PC-9 (cell line): ENCODE results near the gene NAE1. TPM values are rescaled to one million over a fixed set of nuclear protein-coding genes. Genes with fewer than 3 reads are reported as not detected.

Source experiments
- BruUV-seq: library from RNA; stranded (reverse); fragments of 400-500 nt; replicated peaks from 2 replicates; lab custom pipeline; 2021; lab: Mats Ljungman, UMichigan
- CTCF ChIA-PET: fragments of 300-600 bp; sonication (Branson Sonifier 250); formaldehyde crosslinking; loops from one replicate; lab custom pipeline; 2022; ENCODE audit warnings: antibody characterized with exemption; lab: Charles Lee
- POLR2A ChIA-PET: fragments of 300-600 bp; sonication (Branson Sonifier 250); formaldehyde crosslinking; loops from one replicate; lab custom pipeline; 2022; ENCODE audit warnings: antibody characterized with exemption; ENCODE audit not compliant: unreplicated experiment; lab: Charles Lee
- DNase-seq, 2 experiments: peaks; one replicate each; pipeline versions ENCODE4 v3.0.0 to v3.0.0-alpha.2; 2015 to 2022; ENCODE audit warnings: mixed read lengths in 1 of 2
- H2AFZ ChIP-seq: fragments of 200-600 bp; sonication (generic); 2 replicates; pipeline ENCODE4 v1.8.1; 2017; ENCODE audit warnings: antibody characterized with exemption
- H3F3A ChIP-seq: fragments of 200-600 bp; sonication (generic); 2 replicates; pipeline ENCODE4 v1.8.1; 2017; ENCODE audit warnings: antibody characterized with exemption, mild to moderate bottlenecking, low read depth; ENCODE audit not compliant: insufficient read depth
- H3K27ac ChIP-seq: fragments of 200-600 bp; sonication (generic); 2 replicates; pipeline ENCODE4 v1.6.1; 2016; ENCODE audit warnings: mixed run types
- H3K27me3 ChIP-seq: fragments of 200-600 bp; sonication (generic); 2 replicates; pipeline ENCODE4 v1.6.1; 2016; ENCODE audit warnings: low read depth, mixed run types; ENCODE audit not compliant: insufficient read depth
- H3K36me3 ChIP-seq: fragments of 200-600 bp; sonication (generic); 2 replicates; pipeline ENCODE4 v1.6.1; 2016; ENCODE audit warnings: low read depth, mixed run types
- H3K4me1 ChIP-seq: fragments of 200-600 bp; sonication (generic); replicated peaks from 2 replicates; pipeline ENCODE4 v1.6.1; 2016; ENCODE audit warnings: mixed run types; ENCODE audit not compliant: insufficient read depth
- H3K4me2 ChIP-seq: fragments of 200-600 bp; sonication (generic); 2 replicates; pipeline ENCODE4 v1.6.1; 2017; ENCODE audit warnings: mixed run types
- H3K4me3 ChIP-seq: fragments of 200-600 bp; sonication (generic); 2 replicates; pipeline ENCODE4 v1.6.1; 2016; ENCODE audit warnings: mixed run types
- H3K79me2 ChIP-seq: fragments of 200-600 bp; sonication (generic); 2 replicates; pipeline ENCODE4 v1.6.1; 2017; ENCODE audit warnings: low read depth, mixed run types
- H3K9me2 ChIP-seq: fragments of 200-600 bp; sonication (generic); 2 replicates; pipeline ENCODE4 v1.8.1; 2017; ENCODE audit warnings: mild to moderate bottlenecking; ENCODE audit not compliant: insufficient read depth
- H3K9me3 ChIP-seq: fragments of 200-600 bp; sonication (generic); 2 replicates; pipeline ENCODE4 v1.8.1; 2016; ENCODE audit warnings: low read depth; ENCODE audit not compliant: insufficient read depth
- H4K20me1 ChIP-seq: fragments of 200-600 bp; sonication (generic); 2 replicates; pipeline ENCODE4 v1.8.1; 2017; ENCODE audit not compliant: insufficient read depth
- CTCF ChIP-seq: fragments of 200-600 bp; sonication (generic); conservative IDR thresholded peaks from 2 replicates; pipeline ENCODE4 v1.6.1; 2017; ENCODE audit warnings: mixed run types, antibody characterized with exemption, mild to moderate bottlenecking, moderate library complexity
- EZH2 ChIP-seq: fragments of 200-600 bp; sonication (generic); IDR thresholded peaks from 2 replicates; pipeline ENCODE4 v1.8.0; 2017; ENCODE audit warnings: antibody characterized with exemption, low read depth
- intact Hi-C: fragments of 100-400 bp; cut with micrococcal nuclease; formaldehyde crosslinking; loops from one replicate; pipeline ENCODE4 v1.10.0; 2022; ENCODE audit not compliant: unreplicated experiment
- total RNA-seq: library from RNA; stranded (reverse); gene quantifications from 2 replicates; pipeline ENCODE4 v1.2.3, GENCODE V29; 2021

Gene NAE1
- total RNA-seq, 1 experiment from 2014 or later, result 72.7 TPM

- Histone ChIP-seq H3K9me2 (no peaks in the 10 kb centered on the region), H3K27ac (no peak overlapping the region), H3K4me2 (no peak overlapping the region), H3K36me3 (no peaks in the 10 kb centered on the region), H4K20me1 (no peaks in the 10 kb centered on the region), H2AFZ (no peak overlapping the region), H3F3A (no peaks in the 10 kb centered on the region), H3K9me3 (no peaks in the 10 kb centered on the region), H3K4me3 (no peak overlapping the region), H3K4me1 (no peaks in the 10 kb centered on the region), H3K27me3 (no peaks in the 10 kb centered on the region), H3K79me2 (no peaks in the 10 kb centered on the region)
- TF ChIP-seq EZH2 (no peak), CTCF (no peak)
- ChIA-PET CTCF (no interaction called here), POLR2A (interaction anchor here (0.7 kb wide), 1 partner anchor 26 kb away, joined by 6 read pairs; no protein-coding TSS in a partner anchor)
- BruUV-seq, result no TSS peak
- no peak for DNase-seq
- intact Hi-C loops, result no loop called here
Observed at GRCh38 chr16:66774981-66775380, 55.8 kb downstream of the NAE1 start.

GRCh38 chr16:66758086-66758485 is 72.7 kb downstream of the NAE1 start:
- no peak overlapping the region for H3K4me3 ChIP-seq
- no peak for DNase-seq
- no peaks in the 10 kb centered on the region for H3K9me2 ChIP-seq
- no peaks in the 10 kb centered on the region for H3K27me3 ChIP-seq
- no peaks in the 10 kb centered on the region for H3K79me2 ChIP-seq
- intact Hi-C loops, result no loop called here
- no peak overlapping the region for H3K27ac ChIP-seq
- H3K4me2 ChIP-seq, result no peak overlapping the region
- ChIA-PET POLR2A (no interaction called here), CTCF (no interaction called here)
- no peaks in the 10 kb centered on the region for H3K36me3 ChIP-seq
- no TSS peak for BruUV-seq
- no peaks in the 10 kb centered on the region for H4K20me1 ChIP-seq
- H3K9me3 ChIP-seq, result no peaks in the 10 kb centered on the region
- no peaks in the 10 kb centered on the region for H3F3A ChIP-seq
- no peak for TF ChIP-seq EZH2
- no peak for TF ChIP-seq CTCF
- H2AFZ ChIP-seq, result no peak overlapping the region
- no peaks in the 10 kb centered on the region for H3K4me1 ChIP-seq

GRCh38 chr16:66754819-66755218 is 76.0 kb downstream of the NAE1 start:
- intact Hi-C loops, result no loop called here
- CTCF ChIA-PET, result no interaction called here
- H3K4me2 ChIP-seq, result no peak overlapping the region

More at GRCh38 chr16:66754819-66755218, 76.0 kb downstream of the NAE1 start:
- Histone ChIP-seq H3K9me2 (no peaks in the 10 kb centered on the region), H4K20me1 (peaks cover 10% of the 10 kb centered on the region), H3K27me3 (no peaks in the 10 kb centered on the region), H3K27ac (no peak overlapping the region), H3K4me3 (no peak overlapping the region), H3F3A (no peaks in the 10 kb centered on the region), H3K4me1 (peaks cover 11% of the 10 kb centered on the region), H3K79me2 (peaks cover 15% of the 10 kb centered on the region), H2AFZ (no peak overlapping the region), H3K36me3 (no peaks in the 10 kb centered on the region), H3K9me3 (no peaks in the 10 kb centered on the region)
- POLR2A ChIA-PET, result no interaction called here
- no peak for TF ChIP-seq CTCF
- TF ChIP-seq EZH2, result no peak
- no peak for DNase-seq
- no TSS peak for BruUV-seq
